Activated B cell treated with CpG ODN at 0.5 μM for 24 hours (primary cell): ENCODE measurements around the gene SLC25A6. TPM values are rescaled to one million over a fixed set of nuclear protein-coding genes. Genes with fewer than 3 reads are reported as not detected.

ENCODE experiments used
- ATAC-seq: fragments of 200-7000 bp; cut with Tn5 transposase; one replicate; pipeline ENCODE4 v1.10.0; 2021; ENCODE audit warnings: low read depth, mild to moderate bottlenecking, moderate library complexity
- CTCF ChIA-PET: fragments of 350-600 bp; sonication (Branson Sonifier 250); formaldehyde crosslinking; loops from one replicate; lab custom pipeline; 2021; ENCODE audit warnings: antibody characterized with exemption; lab: Charles Lee
- POLR2A ChIA-PET: fragments of 350-600 bp; sonication (Branson Sonifier 250); formaldehyde crosslinking; loops from one replicate; lab custom pipeline; 2021; ENCODE audit warnings: antibody characterized with exemption; lab: Charles Lee
- DNase-seq: peaks from one replicate; pipeline ENCODE4 v3.0.0; 2022
- H3K27ac Mint-ChIP-seq: one replicate; pipeline ENCODE4 v1.8.0; 2020; ENCODE audit warnings: mixed read lengths
- H3K27me3 Mint-ChIP-seq: one replicate; pipeline ENCODE4 v1.8.0; 2021; ENCODE audit warnings: mixed read lengths
- H3K36me3 Mint-ChIP-seq: one replicate; pipeline ENCODE4 v1.8.0; 2021; ENCODE audit warnings: low read depth, mixed read lengths
- H3K4me1 Mint-ChIP-seq: one replicate; pipeline ENCODE4 v1.8.0; 2021; ENCODE audit warnings: mixed read lengths
- H3K4me3 Mint-ChIP-seq: one replicate; pipeline ENCODE4 v1.8.0; 2020; ENCODE audit warnings: mild to moderate bottlenecking, mixed read lengths
- H3K9me3 Mint-ChIP-seq: one replicate; pipeline ENCODE4 v1.8.0; 2020; ENCODE audit warnings: mixed read lengths
- intact Hi-C: fragments of 100-400 bp; cut with micrococcal nuclease; formaldehyde crosslinking; loops from one replicate; pipeline ENCODE4 v1.15.1; 2024
- total RNA-seq: library from RNA; stranded (reverse); gene quantifications from 2 replicates; pipeline ENCODE4 v1.2.3, GENCODE V29; 2022
- TF ChIP-seq, protein P1 (sequence below): fragments of 200-600 bp; IDR thresholded peaks from one replicate; pipeline ENCODE4 v1.8.0; 2022; ENCODE audit warnings: antibody characterized with exemption, mild to moderate bottlenecking

SLC25A6 gene
- total RNA-seq, 1 donor from 2014 or later = 436 TPM

- DNase-seq = no peak
- intact Hi-C loops = no loop called here
- Mint-ChIP-seq H3K9me3 (peaks cover 6% of the 10 kb centered on the region), H3K4me3 (no peak overlapping the region), H3K27me3 (no peaks in the 10 kb centered on the region), H3K36me3 (peaks cover 46% of the 10 kb centered on the region), H3K27ac (no peak overlapping the region), H3K4me1 (peaks cover 2% of the 10 kb centered on the region)
- POLR2A ChIA-PET = no interaction called here
- ATAC-seq = no peak
- CTCF ChIA-PET = no interaction called here
- TF ChIP-seq, protein P1, sequence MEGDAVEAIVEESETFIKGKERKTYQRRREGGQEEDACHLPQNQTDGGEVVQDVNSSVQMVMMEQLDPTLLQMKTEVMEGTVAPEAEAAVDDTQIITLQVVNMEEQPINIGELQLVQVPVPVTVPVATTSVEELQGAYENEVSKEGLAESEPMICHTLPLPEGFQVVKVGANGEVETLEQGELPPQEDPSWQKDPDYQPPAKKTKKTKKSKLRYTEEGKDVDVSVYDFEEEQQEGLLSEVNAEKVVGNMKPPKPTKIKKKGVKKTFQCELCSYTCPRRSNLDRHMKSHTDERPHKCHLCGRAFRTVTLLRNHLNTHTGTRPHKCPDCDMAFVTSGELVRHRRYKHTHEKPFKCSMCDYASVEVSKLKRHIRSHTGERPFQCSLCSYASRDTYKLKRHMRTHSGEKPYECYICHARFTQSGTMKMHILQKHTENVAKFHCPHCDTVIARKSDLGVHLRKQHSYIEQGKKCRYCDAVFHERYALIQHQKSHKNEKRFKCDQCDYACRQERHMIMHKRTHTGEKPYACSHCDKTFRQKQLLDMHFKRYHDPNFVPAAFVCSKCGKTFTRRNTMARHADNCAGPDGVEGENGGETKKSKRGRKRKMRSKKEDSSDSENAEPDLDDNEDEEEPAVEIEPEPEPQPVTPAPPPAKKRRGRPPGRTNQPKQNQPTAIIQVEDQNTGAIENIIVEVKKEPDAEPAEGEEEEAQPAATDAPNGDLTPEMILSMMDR = no peak
These were observed 27.1 kb upstream of the SLC25A6 start for GRCh38 chrX:1418901-1419544.

DNA sequence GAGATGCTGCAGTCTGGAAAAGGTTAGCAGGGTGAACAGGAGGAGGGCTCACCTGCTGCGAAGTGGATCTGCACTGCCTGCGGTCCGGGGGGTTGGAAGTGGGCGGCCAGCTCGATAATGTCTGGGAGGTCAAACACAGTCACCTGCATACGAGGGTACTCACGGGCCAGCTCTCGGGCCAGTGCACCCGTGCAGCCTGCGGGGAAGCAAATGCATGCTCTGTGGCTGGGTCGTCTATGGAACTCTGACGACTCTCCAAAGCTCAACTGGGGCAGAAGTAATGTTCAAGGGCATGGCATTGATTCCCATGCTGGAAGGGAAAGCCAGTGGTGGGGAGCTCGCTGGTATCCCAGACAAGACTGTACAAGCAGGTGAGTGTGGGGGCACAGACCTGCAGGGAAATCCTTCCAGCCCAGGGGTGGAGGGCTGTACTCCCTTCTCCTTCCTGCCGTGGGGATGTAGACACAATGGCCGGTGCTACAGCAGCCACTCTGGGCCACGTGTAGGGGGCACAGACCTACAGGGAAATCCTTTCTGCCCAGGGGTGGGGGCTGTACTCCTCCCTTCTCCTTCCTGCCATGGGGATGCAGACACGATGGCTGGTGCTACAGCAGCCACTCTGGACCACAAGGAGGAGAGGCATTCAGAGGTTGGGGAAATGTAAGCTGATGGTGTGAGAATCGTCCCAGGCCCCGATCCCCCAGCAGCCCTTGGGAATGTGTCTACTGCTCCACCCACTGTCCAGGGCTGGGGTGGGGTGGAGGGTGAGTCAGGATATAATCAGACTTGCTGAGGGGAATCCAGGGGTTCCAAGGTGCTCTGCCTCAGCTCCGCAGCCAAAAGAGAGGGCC lies 26.2 kb upstream of the SLC25A6 start:
- ATAC-seq = no peak
- TF ChIP-seq, protein P1 = no peak
- DNase-seq = no peak
- CTCF ChIA-PET = no interaction called here
- H3K27me3 Mint-ChIP-seq = no peaks in the 10 kb centered on the region
- intact Hi-C loops = no loop called here
- no peak overlapping the region for H3K27ac Mint-ChIP-seq
- peaks cover 47% of the 10 kb centered on the region for H3K36me3 Mint-ChIP-seq
- peaks cover 6% of the 10 kb centered on the region for H3K9me3 Mint-ChIP-seq
- POLR2A ChIA-PET = no interaction called here
- H3K4me3 Mint-ChIP-seq = no peak overlapping the region
- peaks cover 2% of the 10 kb centered on the region for H3K4me1 Mint-ChIP-seq

- intact Hi-C loops = no loop called here
- POLR2A ChIA-PET = no interaction called here
- no peak for ATAC-seq
These were observed 25.2 kb upstream of the SLC25A6 start for GRCh38 chrX:1416965-1417760.

DNA sequence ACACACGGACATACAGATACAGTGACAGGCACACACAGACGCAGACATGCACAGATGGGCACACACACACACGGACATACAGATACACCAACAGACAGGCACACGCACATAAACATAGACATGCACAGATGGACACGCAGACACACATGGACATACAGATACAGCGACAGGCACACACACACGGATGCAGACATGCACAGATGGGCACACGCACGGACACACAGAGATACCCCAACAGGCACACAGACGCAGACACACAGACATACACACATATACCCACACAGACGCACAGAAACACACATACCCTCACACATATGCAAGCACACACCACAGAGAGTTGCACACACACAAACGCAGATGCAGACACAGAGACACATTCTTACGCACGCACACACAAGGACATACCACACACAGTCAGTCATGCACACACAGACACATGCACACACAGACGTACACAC lies 24.4 kb upstream of the SLC25A6 start:
- H3K9me3 Mint-ChIP-seq = no peaks in the 10 kb centered on the region
- H3K27me3 Mint-ChIP-seq = no peaks in the 10 kb centered on the region
- CTCF ChIA-PET = no interaction called here
- POLR2A ChIA-PET = no interaction called here
- DNase-seq = no peak
- no peak overlapping the region for H3K27ac Mint-ChIP-seq
- no peak for ATAC-seq
- no peak overlapping the region for H3K4me3 Mint-ChIP-seq
- TF ChIP-seq, protein P1 = no peak
- intact Hi-C loops = no loop called here
- H3K36me3 Mint-ChIP-seq = peaks cover 47% of the 10 kb centered on the region
- H3K4me1 Mint-ChIP-seq = peaks cover 4% of the 10 kb centered on the region

More at GRCh38 chrX:1416965-1417760, 25.2 kb upstream of the SLC25A6 start:
- TF ChIP-seq, protein P1 = no peak
- Mint-ChIP-seq H3K36me3 (peaks cover 48% of the 10 kb centered on the region), H3K9me3 (peaks cover 3% of the 10 kb centered on the region), H3K4me3 (no peak overlapping the region), H3K4me1 (peaks cover 2% of the 10 kb centered on the region), H3K27me3 (no peaks in the 10 kb centered on the region), H3K27ac (no peak overlapping the region)
- no peak for DNase-seq
- CTCF ChIA-PET = no interaction called here
